Kidney (tissue), 14 donors: ENCODE results near the gene C1orf116. TPM values are rescaled to one million over a fixed set of nuclear protein-coding genes. Genes with fewer than 3 reads are reported as not detected.

ENCODE experiments used
- DNase-seq, 5 donors: peaks; one replicate each; pipeline ENCODE4 v3.0.0-alpha.2; 2013 to 2020
- FAIRE-seq: peaks from 2 replicates; lab custom pipeline; 2012; peaks lifted over from hg19 to GRCh38; lab: Jason Lieb, UNC
- H3K27ac ChIP-seq, 2 donors: one replicate each; pipeline ENCODE4 v1.7.0; 2013; ENCODE audit warnings: low read depth in 2 of 2, low read length in 2 of 2, inconsistent platforms in 1 of 2
- H3K27me3 ChIP-seq: one replicate; pipeline ENCODE4 v1.7.1; 2013; ENCODE audit warnings: low read length, inconsistent platforms; ENCODE audit not compliant: control insufficient read depth, insufficient read depth
- H3K36me3 ChIP-seq, 3 donors: one replicate each; pipeline versions ENCODE4 v1.7.0 to v1.7.1; 2013; ENCODE audit warnings: low read length in 3 of 3, control low read depth in 1 of 3, inconsistent platforms in 1 of 3; ENCODE audit not compliant: insufficient read depth in 3 of 3, control insufficient read depth in 2 of 3
- H3K4me1 ChIP-seq, 3 donors: one replicate each; pipeline versions ENCODE4 v1.7.0 to v1.7.1; 2013; ENCODE audit warnings: low read length in 3 of 3, inconsistent platforms in 1 of 3, low read depth in 1 of 3; ENCODE audit not compliant: control insufficient read depth in 2 of 3, insufficient read depth in 2 of 3
- H3K4me3 ChIP-seq, 3 donors: one replicate each; pipeline versions ENCODE4 v1.7.0 to v1.8.1; 2013; ENCODE audit warnings: low read length in 3 of 3, control low read depth in 1 of 3, inconsistent platforms in 1 of 3
- H3K9ac ChIP-seq, 3 donors: one replicate each; pipeline versions ENCODE4 v1.7.0 to v1.7.1; 2013; ENCODE audit warnings: low read length in 3 of 3, control low read depth in 1 of 3, inconsistent platforms in 1 of 3
- H3K9me3 ChIP-seq, 3 donors: one replicate each; pipeline versions ENCODE4 v1.7.0 to v1.7.1; 2013; ENCODE audit warnings: low read length in 3 of 3, control low read depth in 1 of 3, inconsistent platforms in 1 of 3; ENCODE audit not compliant: control insufficient read depth in 2 of 3, insufficient read depth in 1 of 3
- intact Hi-C: fragments of 100-400 bp; cut with DNase I; formaldehyde crosslinking; loops from one replicate; pipeline ENCODE4 v1.11.1; 2022
- polyA plus RNA-seq: library from polyadenylated mRNA; stranded (reverse); fragments of 350-450 nt; fragmentation: Illumina TruSeq; extraction: RNeasy Lipid Tissue Mini Kit (QIAGEN cat#74804); gene quantifications from one replicate; pipeline ENCODE4 v1.2.3, GENCODE V29; 2014; ENCODE audit warnings: low read depth, low replicate concordance; ENCODE audit not compliant: insufficient read depth
- total RNA-seq: library from RNA; stranded (reverse); fragmentation: NEBNext Ultra II Directional; extraction: Animal tissue kit (Norgen Biotek cat#: 25700); gene quantifications from one replicate; pipeline ENCODE4 v1.2.1, GENCODE V29; 2021
- TF ChIP-seq, protein P1 (sequence below): IDR thresholded peaks from 3 replicates; pipeline ENCODE4 v1.5.1; 2012; ENCODE audit warnings: mild to moderate bottlenecking, moderate library complexity, borderline replicate concordance; ENCODE audit not compliant: insufficient read depth; ENCODE audit errors: extremely low read depth
- donor health status: control.
- donor health status: control.
- donor health status: control.
- donor health status: control.
- donor health status: control.
- donor health status: DM: yes; HTN: yes; CAD: no.
- donor health status: Normal renal cell carcinoma (clear cell type).

C1orf116 gene
- total and polyA plus RNA-seq, 2 donors from 2014 or later, result 11.9 to 19.6 TPM

DNA sequence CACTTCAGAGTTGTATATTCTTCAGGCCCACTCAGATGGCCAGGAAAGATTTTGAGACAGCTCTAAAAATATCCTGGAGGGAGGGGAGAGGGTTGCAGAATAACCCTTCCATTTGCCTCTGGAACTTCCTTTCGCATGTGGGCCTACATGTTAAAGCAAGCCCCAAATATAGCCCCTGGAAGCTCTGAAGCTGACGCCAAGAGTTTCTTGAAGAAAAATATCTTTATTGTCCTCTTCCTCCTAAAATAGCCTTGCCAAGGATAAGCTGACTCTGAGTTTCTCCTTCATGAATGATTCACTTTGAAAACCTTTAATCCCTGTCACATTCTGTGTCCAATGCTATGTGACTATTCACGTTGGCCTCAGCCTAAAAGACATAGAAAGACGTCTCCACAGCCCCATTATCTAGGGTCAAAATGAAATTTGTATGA, 6.4 kb downstream of the C1orf116 start:
- H3K4me1 ChIP-seq, result peaks cover 15 to 58% (median 39%) of the 10 kb centered on the region in 3 donors
- FAIRE-seq (no peak), DNase-seq (peak in 1 of 5 donors; percentile 58)
- no peaks in the 10 kb centered on the region for H3K27me3 ChIP-seq
- peak overlapping the region; percentile 74 to 78 for H3K27ac ChIP-seq
- no peaks in the 10 kb centered on the region for H3K9me3 ChIP-seq
- H3K4me3 ChIP-seq, result no peak overlapping the region
- intact Hi-C loops, result no loop called here
- no peak overlapping the region for H3K9ac ChIP-seq
- TF ChIP-seq, protein P1, sequence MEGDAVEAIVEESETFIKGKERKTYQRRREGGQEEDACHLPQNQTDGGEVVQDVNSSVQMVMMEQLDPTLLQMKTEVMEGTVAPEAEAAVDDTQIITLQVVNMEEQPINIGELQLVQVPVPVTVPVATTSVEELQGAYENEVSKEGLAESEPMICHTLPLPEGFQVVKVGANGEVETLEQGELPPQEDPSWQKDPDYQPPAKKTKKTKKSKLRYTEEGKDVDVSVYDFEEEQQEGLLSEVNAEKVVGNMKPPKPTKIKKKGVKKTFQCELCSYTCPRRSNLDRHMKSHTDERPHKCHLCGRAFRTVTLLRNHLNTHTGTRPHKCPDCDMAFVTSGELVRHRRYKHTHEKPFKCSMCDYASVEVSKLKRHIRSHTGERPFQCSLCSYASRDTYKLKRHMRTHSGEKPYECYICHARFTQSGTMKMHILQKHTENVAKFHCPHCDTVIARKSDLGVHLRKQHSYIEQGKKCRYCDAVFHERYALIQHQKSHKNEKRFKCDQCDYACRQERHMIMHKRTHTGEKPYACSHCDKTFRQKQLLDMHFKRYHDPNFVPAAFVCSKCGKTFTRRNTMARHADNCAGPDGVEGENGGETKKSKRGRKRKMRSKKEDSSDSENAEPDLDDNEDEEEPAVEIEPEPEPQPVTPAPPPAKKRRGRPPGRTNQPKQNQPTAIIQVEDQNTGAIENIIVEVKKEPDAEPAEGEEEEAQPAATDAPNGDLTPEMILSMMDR, result no peak
- peaks cover 0 to 5% (median 0%) of the 10 kb centered on the region in 3 donors for H3K36me3 ChIP-seq

GRCh38 chr1:207025146-207025880, 7.2 kb downstream of the C1orf116 start:
- no peaks in the 10 kb centered on the region for H3K9me3 ChIP-seq
- no peaks in the 10 kb centered on the region for H3K27me3 ChIP-seq
- peaks cover 15 to 58% (median 34%) of the 10 kb centered on the region in 3 donors for H3K4me1 ChIP-seq
- TF ChIP-seq, protein P1, result no peak
- DNase-seq, result peak in 3 of 5 donors; percentile 31 to 47 (median 45)
- intact Hi-C loops, result no loop called here
- H3K36me3 ChIP-seq, result peaks cover 0 to 5% (median 0%) of the 10 kb centered on the region in 3 donors
- peak overlapping the region in 1 of 3 donors; percentile 15 for H3K9ac ChIP-seq
- FAIRE-seq, result no peak
- H3K4me3 ChIP-seq, result no peak overlapping the region
- H3K27ac ChIP-seq, result peak overlapping the region; percentile 74 to 78

GRCh38 chr1:207024202-207025145, 8.1 kb downstream of the C1orf116 start:
- TF ChIP-seq, protein P1, result no peak

More at GRCh38 chr1:207024202-207025145, 8.1 kb downstream of the C1orf116 start:
- peak overlapping the region; percentile 70 to 73 for H3K27ac ChIP-seq
- FAIRE-seq (no peak), DNase-seq (no peak)
- H3K4me1 ChIP-seq, result peaks cover 15 to 55% (median 34%) of the 10 kb centered on the region in 3 donors
- intact Hi-C loops, result no loop called here
- no peaks in the 10 kb centered on the region for H3K27me3 ChIP-seq
- no peak overlapping the region for H3K4me3 ChIP-seq
- H3K9me3 ChIP-seq, result no peaks in the 10 kb centered on the region
- peak overlapping the region in 1 of 3 donors; percentile 41 for H3K9ac ChIP-seq
- peaks cover 0 to 5% (median 0%) of the 10 kb centered on the region in 3 donors for H3K36me3 ChIP-seq
